OCI-LY7 (cell line): ENCODE data around the gene PRLR. TPM values are rescaled to one million over a fixed set of nuclear protein-coding genes. Genes with fewer than 3 reads are reported as not detected.

Experiments used
- BruUV-seq: library from RNA; stranded (reverse); fragments of 400-500 nt; replicated peaks from 2 replicates; lab custom pipeline; 2021; lab: Mats Ljungman, UMichigan
- CTCF ChIA-PET: fragments of 300-600 bp; sonication (Branson Sonifier 250); formaldehyde crosslinking; loops from one replicate; lab custom pipeline; 2022; ENCODE audit warnings: antibody characterized with exemption; ENCODE audit not compliant: unreplicated experiment; lab: Charles Lee
- POLR2A ChIA-PET: fragments of 300-600 bp; sonication (Branson Sonifier 250); formaldehyde crosslinking; loops from one replicate; lab custom pipeline; 2022; ENCODE audit warnings: antibody characterized with exemption; lab: Charles Lee
- DNase-seq: peaks from one replicate; pipeline ENCODE4 v3.0.0-alpha.2; 2015; ENCODE audit warnings: low spot score
- H2AFZ ChIP-seq: fragments of 200-600 bp; sonication (generic), shearing (Covaris generic); 2 replicates; pipeline ENCODE4 v1.6.1; 2014; ENCODE audit warnings: mild to moderate bottlenecking, antibody characterized with exemption, low read length, moderate library complexity
- H3K27ac ChIP-seq: fragments of 200-600 bp; sonication (generic); 2 replicates; pipeline ENCODE4 v1.5.1; 2014; ENCODE audit warnings: mixed run types, low read depth, mild to moderate bottlenecking, moderate library complexity, low read length, inconsistent platforms; ENCODE audit not compliant: poor library complexity, severe bottlenecking
- H3K36me3 ChIP-seq: fragments of 200-600 bp; sonication (generic); 2 replicates; pipeline ENCODE4 v1.6.1; 2014; ENCODE audit warnings: mild to moderate bottlenecking, antibody characterized with exemption, low read length, moderate library complexity, mixed read lengths; ENCODE audit not compliant: insufficient read depth
- H3K4me1 ChIP-seq: fragments of 200-600 bp; sonication (generic); 2 replicates; pipeline ENCODE4 v1.5.1; 2014; ENCODE audit warnings: mild to moderate bottlenecking, low read length; ENCODE audit not compliant: insufficient read depth, poor library complexity, severe bottlenecking
- H3K4me2 ChIP-seq: fragments of 200-600 bp; sonication (generic); 2 replicates; pipeline ENCODE4 v1.6.1; 2014; ENCODE audit warnings: mild to moderate bottlenecking, low read length
- H3K4me3 ChIP-seq: fragments of 200-600 bp; sonication (generic); 2 replicates; pipeline ENCODE4 v1.5.1; 2014; ENCODE audit warnings: mild to moderate bottlenecking, low read depth, low read length; ENCODE audit not compliant: poor library complexity, severe bottlenecking
- H3K79me2 ChIP-seq: fragments of 200-600 bp; sonication (generic); 2 replicates; pipeline ENCODE4 v1.6.1; 2016; ENCODE audit warnings: low read depth, mild to moderate bottlenecking, low read length, moderate library complexity, mixed read lengths; ENCODE audit not compliant: insufficient read depth
- H3K9me2 ChIP-seq: fragments of 200-600 bp; sonication (generic); 2 replicates; pipeline ENCODE4 v1.6.1; 2016; ENCODE audit warnings: mild to moderate bottlenecking, low read length, mixed read lengths; ENCODE audit not compliant: insufficient read depth
- H3K9me3 ChIP-seq: fragments of 200-600 bp; sonication (generic); 2 replicates; pipeline ENCODE4 v1.6.1; 2014; ENCODE audit warnings: mild to moderate bottlenecking, mixed run types, low read length, mixed read lengths
- H4K20me1 ChIP-seq: fragments of 200-600 bp; sonication (generic); 2 replicates; pipeline ENCODE4 v1.6.1; 2014; ENCODE audit warnings: mild to moderate bottlenecking, antibody characterized with exemption, low read length, moderate library complexity, mixed read lengths; ENCODE audit not compliant: insufficient read depth
- EZH2phosphoT487 ChIP-seq: fragments of 200-600 bp; sonication (generic); IDR thresholded peaks from 2 replicates; pipeline ENCODE4 v1.6.1; 2018; ENCODE audit warnings: low read depth, borderline replicate concordance, mild to moderate bottlenecking, mixed run types, antibody characterized with exemption, low read length, moderate library complexity, mixed read lengths
- intact Hi-C: fragments of 100-400 bp; cut with micrococcal nuclease; formaldehyde crosslinking; loops from one replicate; pipeline ENCODE4 v1.10.0; 2022; ENCODE audit not compliant: unreplicated experiment
- total RNA-seq, 2 experiments: library from RNA; depleted of rRNA in 1 of 2; stranded (reverse); fragments of >200 nt in 1 of 2; shearing (Covaris generic) in 1 of 2; gene quantifications; 2 replicates each; pipeline ENCODE4 v1.2.3, GENCODE V29; 2014 to 2022
- TF ChIP-seq, protein P1 (sequence below): fragments of 200-600 bp; sonication (generic); conservative IDR thresholded peaks from 2 replicates; pipeline ENCODE4 v1.5.1; 2014; ENCODE audit warnings: mild to moderate bottlenecking, antibody characterized with exemption, low read length, moderate library complexity, mixed read lengths

The PRLR gene
- total RNA-seq, 2 experiments from 2014 or later = not detected

DNA sequence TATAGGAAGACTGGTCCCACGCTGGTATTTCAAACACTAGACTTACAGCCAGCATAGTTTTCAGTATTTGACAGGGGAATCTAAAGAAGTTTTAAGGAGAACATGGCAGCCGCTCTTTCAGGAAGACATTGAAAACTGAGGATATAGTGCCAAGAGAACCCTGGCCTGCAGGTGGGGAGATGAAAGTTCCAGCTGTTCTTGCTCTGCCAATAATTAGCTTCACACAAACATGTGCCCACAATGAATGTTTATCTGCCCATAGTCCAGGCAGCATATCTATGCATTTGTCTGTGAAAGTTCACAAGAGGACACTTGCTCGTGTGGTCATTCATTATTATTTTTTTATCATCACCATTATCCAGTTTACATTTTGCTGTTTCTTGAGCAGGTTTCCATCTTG, 134.9 kb downstream of the PRLR start:
- ChIA-PET POLR2A (no interaction called here), CTCF (no interaction called here)
- intact Hi-C loops = loop anchor here (10.0 kb wide), 1 partner anchor 339 kb away; no protein-coding TSS in a partner anchor
- no peak for DNase-seq
- Histone ChIP-seq H2AFZ (no peak overlapping the region), H4K20me1 (no peaks in the 10 kb centered on the region), H3K4me3 (no peak overlapping the region), H3K4me2 (no peak overlapping the region), H3K27ac (no peak overlapping the region), H3K9me2 (no peaks in the 10 kb centered on the region), H3K79me2 (no peaks in the 10 kb centered on the region), H3K4me1 (no peaks in the 10 kb centered on the region), H3K36me3 (no peaks in the 10 kb centered on the region), H3K9me3 (no peaks in the 10 kb centered on the region)
- BruUV-seq = no TSS peak
- no peak for TF ChIP-seq EZH2phosphoT487
- TF ChIP-seq, protein P1, sequence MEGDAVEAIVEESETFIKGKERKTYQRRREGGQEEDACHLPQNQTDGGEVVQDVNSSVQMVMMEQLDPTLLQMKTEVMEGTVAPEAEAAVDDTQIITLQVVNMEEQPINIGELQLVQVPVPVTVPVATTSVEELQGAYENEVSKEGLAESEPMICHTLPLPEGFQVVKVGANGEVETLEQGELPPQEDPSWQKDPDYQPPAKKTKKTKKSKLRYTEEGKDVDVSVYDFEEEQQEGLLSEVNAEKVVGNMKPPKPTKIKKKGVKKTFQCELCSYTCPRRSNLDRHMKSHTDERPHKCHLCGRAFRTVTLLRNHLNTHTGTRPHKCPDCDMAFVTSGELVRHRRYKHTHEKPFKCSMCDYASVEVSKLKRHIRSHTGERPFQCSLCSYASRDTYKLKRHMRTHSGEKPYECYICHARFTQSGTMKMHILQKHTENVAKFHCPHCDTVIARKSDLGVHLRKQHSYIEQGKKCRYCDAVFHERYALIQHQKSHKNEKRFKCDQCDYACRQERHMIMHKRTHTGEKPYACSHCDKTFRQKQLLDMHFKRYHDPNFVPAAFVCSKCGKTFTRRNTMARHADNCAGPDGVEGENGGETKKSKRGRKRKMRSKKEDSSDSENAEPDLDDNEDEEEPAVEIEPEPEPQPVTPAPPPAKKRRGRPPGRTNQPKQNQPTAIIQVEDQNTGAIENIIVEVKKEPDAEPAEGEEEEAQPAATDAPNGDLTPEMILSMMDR = no peak

DNA sequence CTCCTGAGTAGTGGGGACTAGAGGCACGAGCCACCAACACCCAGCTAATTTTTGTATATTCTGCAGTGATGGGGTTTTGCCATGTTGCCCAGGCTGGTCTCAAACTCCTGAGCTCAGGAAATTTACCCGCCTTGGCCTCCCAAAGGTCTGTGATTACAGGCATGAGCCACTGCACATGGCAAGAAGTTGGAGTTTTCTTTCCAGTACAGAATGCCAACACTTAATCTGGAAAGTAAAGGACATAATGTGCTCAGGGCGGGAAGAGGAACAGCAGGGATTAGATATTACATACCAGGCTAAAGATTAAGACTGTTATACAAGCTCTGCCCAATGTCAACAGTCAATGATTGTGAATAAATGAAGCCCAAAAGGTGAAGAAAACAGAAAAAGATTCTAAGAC, 135.3 kb downstream of the PRLR start:
- TF ChIP-seq EZH2phosphoT487 = no peak
- TF ChIP-seq, protein P1 = no peak
- Histone ChIP-seq H4K20me1 (no peaks in the 10 kb centered on the region), H3K4me2 (no peak overlapping the region), H3K36me3 (no peaks in the 10 kb centered on the region), H3K27ac (no peak overlapping the region), H3K9me2 (no peaks in the 10 kb centered on the region), H3K4me3 (no peak overlapping the region), H3K79me2 (no peaks in the 10 kb centered on the region), H3K9me3 (no peaks in the 10 kb centered on the region), H3K4me1 (no peaks in the 10 kb centered on the region), H2AFZ (no peak overlapping the region)
- intact Hi-C loops = loop anchor here (10.0 kb wide), 1 partner anchor 340 kb away; no protein-coding TSS in a partner anchor
- ChIA-PET POLR2A (interaction anchor here (0.6 kb wide), 1 partner anchor 863 kb away, joined by 3 read pairs; no protein-coding TSS in a partner anchor), CTCF (no interaction called here)
- no peak for DNase-seq
- no TSS peak for BruUV-seq

DNA sequence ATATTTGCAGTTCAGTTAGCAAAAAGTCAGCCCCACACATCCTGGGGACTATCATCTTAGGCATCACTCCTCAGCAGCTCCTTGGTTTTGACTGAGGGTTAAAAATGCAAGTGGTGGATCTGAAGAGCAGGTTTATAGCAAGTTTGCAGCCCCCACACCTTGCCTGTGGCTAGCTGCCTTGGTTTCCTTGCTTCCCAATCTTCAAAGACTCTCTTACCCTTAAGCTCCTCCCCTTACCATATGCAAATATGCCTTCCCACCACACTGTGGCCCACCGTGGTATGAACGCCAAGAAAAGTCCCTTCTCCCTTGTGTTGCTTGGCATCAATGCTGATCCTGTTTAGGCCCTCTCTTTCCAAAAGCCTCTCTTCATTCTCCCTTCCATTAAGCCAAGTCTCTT, 137.6 kb downstream of the PRLR start:
- Histone ChIP-seq H3K9me3 (no peaks in the 10 kb centered on the region), H3K36me3 (no peaks in the 10 kb centered on the region), H3K27ac (no peak overlapping the region), H3K9me2 (no peaks in the 10 kb centered on the region), H3K79me2 (no peaks in the 10 kb centered on the region), H3K4me2 (no peak overlapping the region), H4K20me1 (no peaks in the 10 kb centered on the region), H2AFZ (no peak overlapping the region), H3K4me1 (no peaks in the 10 kb centered on the region), H3K4me3 (no peak overlapping the region)
- TF ChIP-seq EZH2phosphoT487 = no peak
- TF ChIP-seq, protein P1 = no peak
- intact Hi-C loops = loop anchor here (10.0 kb wide), 1 partner anchor 342 kb away; no protein-coding TSS in a partner anchor
- DNase-seq = no peak
- CTCF ChIA-PET = no interaction called here
- BruUV-seq = no TSS peak
- POLR2A ChIA-PET = no interaction called here
